GM19240 (cell line): ENCODE data around the gene TXNDC17.
"Not testable (repeated sequence)": the region's sequence is repeated elsewhere in the genome, so short reads cannot be mapped to it uniquely, and the experiment has no call there.

ENCODE experiments used
- DNase-seq: peaks from one replicate; pipeline ENCODE4 v3.0.0; 2011; ENCODE audit warnings: low spot score; ENCODE audit not compliant: insufficient read length

Gene TXNDC17

GRCh38 chr17:6640536-6641246 is at the start of gene TXNDC17, which contains the start of gene KIAA0753:
TXNDC17 (plus strand) TSS chr17:6641060; CDS start chr17:6641083, 23 bp downstream.
KIAA0753 (minus strand) TSS chr17:6640711; CDS start chr17:6635103, 5,608 bp downstream.
- peak; percentile 51 for DNase-seq

- no peak for DNase-seq
These were observed 49.2 kb upstream of the TXNDC17 start for GRCh38 chr17:6591599-6592158.

- DNase-seq = no peak
These were observed 48.7 kb upstream of the TXNDC17 start for GRCh38 chr17:6592173-6592572.

- not testable (repeated sequence) for DNase-seq
These were observed 47.5 kb upstream of the TXNDC17 start for GRCh38 chr17:6593371-6593770.

GRCh38 chr17:6596081-6596480 is 44.8 kb upstream of the TXNDC17 start:
- DNase-seq = no peak

- DNase-seq = no peak
These were observed 44.3 kb upstream of the TXNDC17 start for GRCh38 chr17:6596511-6596910.

GRCh38 chr17:6596941-6597340 is 43.9 kb upstream of the TXNDC17 start:
- no peak for DNase-seq

GRCh38 chr17:6597727-6598126 is 43.1 kb upstream of the TXNDC17 start:
- no peak for DNase-seq

GRCh38 chr17:6599364-6599763 is 41.5 kb upstream of the TXNDC17 start:
- DNase-seq = no peak

- no peak for DNase-seq
These were observed 38.7 kb upstream of the TXNDC17 start for GRCh38 chr17:6602141-6602540.

- DNase-seq = no peak
These were observed 37.0 kb upstream of the TXNDC17 start for GRCh38 chr17:6603744-6604325.

- no peak for DNase-seq
These were observed 35.7 kb upstream of the TXNDC17 start for GRCh38 chr17:6605142-6605541.

- DNase-seq = no peak
These were observed 32.5 kb upstream of the TXNDC17 start for GRCh38 chr17:6608321-6608720.

- no peak for DNase-seq
These were observed 30.8 kb upstream of the TXNDC17 start for GRCh38 chr17:6610011-6610410.

- DNase-seq = no peak
These were observed 29.6 kb upstream of the TXNDC17 start for GRCh38 chr17:6611231-6611630.

- no peak for DNase-seq
These were observed 16.9 kb upstream of the TXNDC17 start for GRCh38 chr17:6623941-6624340.

GRCh38 chr17:6626616-6627015 is 14.2 kb upstream of the TXNDC17 start:
- no peak for DNase-seq

- no peak for DNase-seq
These were observed 13.8 kb upstream of the TXNDC17 start for GRCh38 chr17:6627019-6627418.

GRCh38 chr17:6630390-6630789 is 10.5 kb upstream of the TXNDC17 start:
- DNase-seq = no peak

- DNase-seq = no peak
These were observed 8.3 kb upstream of the TXNDC17 start for GRCh38 chr17:6632530-6632929.

- no peak for DNase-seq
These were observed 7.6 kb upstream of the TXNDC17 start for GRCh38 chr17:6633263-6633662.

- no peak for DNase-seq
These were observed 4.8 kb upstream of the TXNDC17 start for GRCh38 chr17:6636105-6636504.
